HepG2 (cell line): ENCODE data around the gene TH. TPM values are rescaled to one million over a fixed set of nuclear protein-coding genes. Genes with fewer than 3 reads are reported as not detected.

Experiments used
- AGO2 ChIP-seq: fragments of 200-400 bp; formaldehyde crosslinking; optimal IDR thresholded peaks from 2 replicates; pipeline ENCODE3; 2017; ENCODE audit warnings: mild to moderate bottlenecking, low read depth, low read length, moderate library complexity
- BCL3 ChIP-seq: sonication (generic); formaldehyde crosslinking; IDR thresholded peaks from 2 replicates; pipeline ENCODE4 v1.5.1; 2020; ENCODE audit warnings: mild to moderate bottlenecking, missing genetic modification reagents, moderate library complexity
- ELF3 ChIP-seq: IDR thresholded peaks from 2 replicates; pipeline ENCODE4 v1.6.1; 2016; ENCODE audit warnings: missing genetic modification reagents, missing compliant biosample characterization
- HNRNPL ChIP-seq: fragments of 200-400 bp; formaldehyde crosslinking; IDR thresholded peaks from 2 replicates; pipeline ENCODE4 v1.6.1; 2017; ENCODE audit warnings: mild to moderate bottlenecking, low read depth, low read length
- KAT7 ChIP-seq: IDR thresholded peaks from 2 replicates; pipeline ENCODE4 v1.6.1; 2018; ENCODE audit warnings: borderline replicate concordance, missing compliant biosample characterization
- KDM5A ChIP-seq: fragments of 200-600 bp; sonication (generic); IDR thresholded peaks from 2 replicates; pipeline ENCODE4 v1.7.0; 2018; ENCODE audit warnings: antibody characterized with exemption, mild to moderate bottlenecking, low read length, borderline replicate concordance
- MAFF ChIP-seq: IDR thresholded peaks from 2 replicates; pipeline ENCODE4 v1.6.1; 2011; ENCODE audit warnings: low read depth, low read length, improper control_type of control experiment
- MED13 ChIP-seq: sonication (generic); formaldehyde crosslinking; IDR thresholded peaks from 2 replicates; pipeline ENCODE4 v1.5.0; 2020; ENCODE audit warnings: missing genetic modification reagents
- MIER3 ChIP-seq: IDR thresholded peaks from 2 replicates; pipeline ENCODE4 v1.6.1; 2016; ENCODE audit warnings: missing compliant biosample characterization, borderline replicate concordance
- MYPOP ChIP-seq: sonication (generic); formaldehyde crosslinking; IDR thresholded peaks from 2 replicates; pipeline ENCODE4 v1.8.1; 2023; ENCODE audit warnings: mild to moderate bottlenecking, moderate library complexity, missing genetic modification reagents
- PAX8 ChIP-seq: sonication (generic); formaldehyde crosslinking; IDR thresholded peaks from 2 replicates; pipeline ENCODE4 v1.8.0; 2022; ENCODE audit warnings: mild to moderate bottlenecking, missing genetic modification reagents, borderline replicate concordance
- POLR2AphosphoS5 ChIP-seq: IDR thresholded peaks from 2 replicates; pipeline ENCODE4 v1.6.1; 2012; ENCODE audit warnings: low read depth, low read length
- RBFOX2 ChIP-seq: fragments of 200-400 bp; formaldehyde crosslinking; IDR thresholded peaks from 2 replicates; pipeline ENCODE4 v1.6.1; 2017; ENCODE audit warnings: low read depth, mild to moderate bottlenecking, low read length
- RBM22 ChIP-seq: fragments of 200-400 bp; formaldehyde crosslinking; optimal IDR thresholded peaks from 2 replicates; pipeline ENCODE3; 2017; ENCODE audit warnings: mild to moderate bottlenecking, low read length, moderate library complexity
- SALL1 ChIP-seq: sonication (generic); formaldehyde crosslinking; IDR thresholded peaks from 2 replicates; pipeline ENCODE4 v1.8.0; 2022; ENCODE audit warnings: mild to moderate bottlenecking, missing genetic modification reagents
- SRSF9 ChIP-seq: fragments of 200-400 bp; formaldehyde crosslinking; IDR thresholded peaks from 2 replicates; pipeline ENCODE4 v1.6.1; 2018; ENCODE audit warnings: borderline replicate concordance, mild to moderate bottlenecking, low read depth, low read length; ENCODE audit not compliant: insufficient read depth, poor library complexity, severe bottlenecking
- TGIF2 ChIP-seq: IDR thresholded peaks from 2 replicates; pipeline ENCODE4 v1.6.1; 2016; ENCODE audit warnings: control low read depth, missing compliant biosample characterization
- ZNF180 ChIP-seq: sonication (generic); formaldehyde crosslinking; IDR thresholded peaks from 2 replicates; pipeline ENCODE4 v1.4.0; 2020; ENCODE audit warnings: low read depth, missing genetic modification reagents, borderline replicate concordance
- ZNF276 ChIP-seq: sonication (generic); formaldehyde crosslinking; IDR thresholded peaks from 2 replicates; pipeline ENCODE4 v1.4.0; 2020; ENCODE audit warnings: mild to moderate bottlenecking, low read depth, missing genetic modification reagents
- ZNF317 ChIP-seq: sonication (generic); formaldehyde crosslinking; IDR thresholded peaks from 2 replicates; pipeline ENCODE4 v1.5.0; 2020; ENCODE audit warnings: mild to moderate bottlenecking, missing genetic modification reagents
- ZNF468 ChIP-seq: sonication (generic); formaldehyde crosslinking; IDR thresholded peaks from 2 replicates; pipeline ENCODE4 v1.8.0; 2022; ENCODE audit warnings: mild to moderate bottlenecking, moderate library complexity, missing genetic modification reagents
- ZNF572 ChIP-seq: sonication (generic); formaldehyde crosslinking; IDR thresholded peaks from 2 replicates; pipeline ENCODE4 v1.5.1; 2020; ENCODE audit warnings: mild to moderate bottlenecking, missing genetic modification reagents
- ZNF616 ChIP-seq: sonication (generic); formaldehyde crosslinking; IDR thresholded peaks from 2 replicates; pipeline ENCODE4 v1.5.0; 2020; ENCODE audit warnings: low read depth, mild to moderate bottlenecking, missing genetic modification reagents
- ZSCAN9 ChIP-seq: IDR thresholded peaks from 2 replicates; pipeline ENCODE4 v1.6.1; 2016; ENCODE audit warnings: borderline replicate concordance
- ZUFSP ChIP-seq: sonication (generic); formaldehyde crosslinking; IDR thresholded peaks from 2 replicates; pipeline ENCODE4 v1.9.0; 2021; ENCODE audit warnings: missing genetic modification reagents, mild to moderate bottlenecking, borderline replicate concordance
- polyA plus RNA-seq, 8 experiments: library from polyadenylated mRNA; depleted of rRNA in 3 of 8; stranded (reverse) in 7 of 8; unstranded in 1 of 8; fragments of >200 nt; fragmentation: Illumina TruSeq in 4 of 8; extraction: Trizol in 4 of 8; gene quantifications; 2 replicates each; pipeline versions ENCODE4 v1.2.1 to v1.2.3, GENCODE V29; 2011 to 2016; ENCODE audit warnings: low read depth in 4 of 8, missing spikeins in 1 of 8, mixed read lengths in 1 of 8; ENCODE audit not compliant: insufficient read depth in 1 of 8
- total RNA-seq, 5 experiments: library from RNA; depleted of rRNA; stranded (reverse); fragments of >200 nt; fragmentation: Illumina TruSeq; extraction: Trizol; gene quantifications; 2 replicates each; pipeline ENCODE4 v1.2.3, GENCODE V29; 2016; ENCODE audit warnings: low read depth in 1 of 5

TH gene
- total and polyA plus RNA-seq, 2 of the 13 experiments (the other 11 are each of a cell fraction or from before 2014, with no cell fraction given) = 0.36 TPM; not detected in 1

- TF ChIP-seq HNRNPL (peak; percentile 99), KAT7 (CRISPR knock-in tag) (no peak), AGO2 (peak; percentile 99), MIER3 (no peak), TGIF2 (CRISPR knock-in tag) (peak; percentile 16; the same call in 1 of the 2 replicates), BCL3 (no peak), MYPOP (CRISPR knock-in tag) (no peak), SRSF9 (no peak), SALL1 (CRISPR knock-in tag) (peak; percentile 74; the same call in 1 of the 2 replicates), POLR2AphosphoS5 (peak; percentile 88), ZNF616 (CRISPR knock-in tag) (no peak), RBFOX2 (peak; percentile 81), PAX8 (CRISPR knock-in tag) (no peak), ZNF180 (CRISPR knock-in tag) (no peak), MAFF (no peak), ZNF317 (CRISPR knock-in tag) (0 out of 2 replicates have a peak, but pooled peaks have one; percentile 34), ZUFSP (no peak), MED13 (CRISPR knock-in tag) (no peak), ZSCAN9 (CRISPR knock-in tag) (no peak), ZNF572 (CRISPR knock-in tag) (peak; percentile 95), KDM5A (no peak), RBM22 (peak; percentile 85), ZNF468 (no peak; the same call in 1 of the 2 replicates), ELF3 (CRISPR knock-in tag) (no peak), ZNF276 (no peak)
These were observed 40.0 kb downstream of the TH start (continued) for GRCh38 chr11:2131371-2132236.
